Naive thymus-derived CD4-positive, alpha-beta T cell (primary cell): ENCODE results near the gene PITPNM3. TPM values are rescaled to one million over a fixed set of nuclear protein-coding genes. Genes with fewer than 3 reads are reported as not detected.

Experiments used
- ATAC-seq: fragments of 150-1000 bp; cut with Tn5 transposase; 2 replicates; pipeline ENCODE4 v1.10.0; 2021; ENCODE audit warnings: mild to moderate bottlenecking, moderate library complexity
- CTCF ChIA-PET: fragments of 350-600 bp; sonication (Branson Sonifier 250); formaldehyde crosslinking; loops from one replicate; lab custom pipeline; 2021; ENCODE audit warnings: antibody characterized with exemption; lab: Charles Lee
- POLR2A ChIA-PET: fragments of 350-600 bp; sonication (Branson Sonifier 250); formaldehyde crosslinking; loops from one replicate; lab custom pipeline; 2021; ENCODE audit warnings: antibody characterized with exemption, inconsistent platforms; lab: Charles Lee
- DNase-seq, 9 donors: peaks; one replicate each; pipeline versions ENCODE4 v3.0.0 to v3.0.0-alpha.2; 2020 to 2022; ENCODE audit warnings: mixed read lengths in 1 of 9
- H3K27ac ChIP-seq: one replicate; pipeline ENCODE4 v1.7.0; 2013; ENCODE audit warnings: mild to moderate bottlenecking, low read depth, low read length, moderate library complexity
- H3K27me3 ChIP-seq, 2 donors: one replicate each; pipeline ENCODE4 v1.7.0; 2013; ENCODE audit warnings: low read length in 2 of 2, mild to moderate bottlenecking in 2 of 2, moderate library complexity in 2 of 2; ENCODE audit not compliant: control insufficient read depth in 2 of 2, insufficient read depth in 2 of 2
- H3K36me3 ChIP-seq, 3 experiments: 1 replicate in 2 of 3; 2 replicates in 1 of 3; pipeline ENCODE4 v1.7.0; 2013; ENCODE audit warnings: low read length in 3 of 3, mild to moderate bottlenecking in 3 of 3, moderate library complexity in 1 of 3; ENCODE audit not compliant: insufficient read depth in 3 of 3, control insufficient read depth in 2 of 3
- H3K4me1 ChIP-seq, 2 donors: one replicate each; pipeline ENCODE4 v1.7.0; 2013; ENCODE audit warnings: low read length in 2 of 2, mild to moderate bottlenecking in 2 of 2, moderate library complexity in 1 of 2; ENCODE audit not compliant: control insufficient read depth in 2 of 2, insufficient read depth in 2 of 2
- H3K4me3 ChIP-seq: 2 replicates; pipeline ENCODE4 v1.7.0; 2013; ENCODE audit warnings: mild to moderate bottlenecking, low read length
- H3K9me3 ChIP-seq, 3 experiments: 1 replicate in 2 of 3; 2 replicates in 1 of 3; pipeline ENCODE4 v1.7.0; 2013; ENCODE audit warnings: low read length in 3 of 3; ENCODE audit not compliant: control insufficient read depth in 2 of 3
- H3K27ac Mint-ChIP-seq, 9 donors: one replicate each; pipeline ENCODE4 v1.8.0; 2020 to 2022; ENCODE audit warnings: mixed read lengths in 9 of 9, mild to moderate bottlenecking in 8 of 9, moderate library complexity in 5 of 9, inconsistent platforms in 2 of 9
- H3K27me3 Mint-ChIP-seq, 5 donors: one replicate each; pipeline ENCODE4 v1.8.0; 2021 to 2022; ENCODE audit warnings: mixed read lengths in 5 of 5, mild to moderate bottlenecking in 1 of 5
- H3K36me3 Mint-ChIP-seq, 5 donors: one replicate each; pipeline ENCODE4 v1.8.0; 2020 to 2022; ENCODE audit warnings: mixed read lengths in 5 of 5, mild to moderate bottlenecking in 3 of 5, inconsistent platforms in 1 of 5
- H3K4me1 Mint-ChIP-seq, 7 donors: one replicate each; pipeline ENCODE4 v1.8.0; 2020 to 2022; ENCODE audit warnings: mixed read lengths in 7 of 7, mild to moderate bottlenecking in 3 of 7, inconsistent platforms in 1 of 7
- H3K4me3 Mint-ChIP-seq, 10 donors: one replicate each; pipeline ENCODE4 v1.8.0; 2020 to 2022; ENCODE audit warnings: mild to moderate bottlenecking in 10 of 10, mixed read lengths in 10 of 10, moderate library complexity in 6 of 10, inconsistent platforms in 2 of 10
- H3K9me3 Mint-ChIP-seq, 11 donors: one replicate each; pipeline ENCODE4 v1.8.0; 2020 to 2022; ENCODE audit warnings: mixed read lengths in 11 of 11, mild to moderate bottlenecking in 4 of 11, inconsistent platforms in 1 of 11, moderate library complexity in 1 of 11
- intact Hi-C, 2 donors: fragments of 100-400 bp; cut with micrococcal nuclease; formaldehyde crosslinking; loops; one replicate each; pipeline ENCODE4 v1.15.1; 2023
- polyA plus RNA-seq, 2 donors: library from polyadenylated mRNA; unstranded; fragments of 300-500 nt; fragmentation: Illumina TruSeq; gene quantifications; one replicate each; pipeline ENCODE4 v1.2.3, GENCODE V29; 2021
- total RNA-seq, 6 experiments: library from RNA in 5 of 6; stranded (reverse) in 5 of 6; gene quantifications; 1 replicate in 5 of 6; 2 replicates in 1 of 6; pipeline ENCODE4 v1.2.3 and lab custom pipeline; 2021 to 2026

The PITPNM3 gene
- total and polyA plus RNA-seq, 7 experiments from 2014 or later: 0.04 to 0.58 (median 0.50) TPM; not detected in 1

DNA sequence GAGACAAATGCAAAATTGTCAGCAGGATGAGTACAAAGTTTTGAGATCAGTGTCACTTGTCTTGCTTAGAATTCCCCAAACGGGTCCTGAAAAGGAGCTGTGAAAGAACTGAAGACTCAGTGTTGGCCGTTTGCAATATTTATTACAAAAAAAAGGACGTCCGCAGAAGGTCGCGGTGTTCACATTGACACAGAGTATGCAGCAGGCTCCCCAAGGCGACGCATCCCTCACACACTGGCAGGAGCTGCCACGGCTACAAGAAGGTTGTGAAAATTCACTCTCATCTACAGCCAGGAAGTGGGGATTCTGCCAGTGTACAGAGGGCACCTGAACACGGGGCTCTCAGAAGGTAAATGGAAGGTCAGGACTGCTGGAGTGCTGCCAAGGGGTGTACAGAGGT lies 147.6 kb downstream of the PITPNM3 start:
- Mint-ChIP-seq H3K36me3 (no peaks in the 10 kb centered on the region), H3K27me3 (peaks cover 11 to 21% (median 12%) of the 10 kb centered on the region in 5 donors), H3K27ac (no peak overlapping the region), H3K4me1 (no peaks in the 10 kb centered on the region), H3K9me3 (peaks cover 0 to 2% (median 0%) of the 10 kb centered on the region in 11 donors), H3K4me3 (no peak overlapping the region)
- no peak overlapping the region for H3K27ac ChIP-seq
- CTCF ChIA-PET: no interaction called here
- intact Hi-C loops: no loop called here
- H3K4me3 ChIP-seq: no peak overlapping the region
- H3K36me3 ChIP-seq: no peaks in the 10 kb centered on the region
- no peaks in the 10 kb centered on the region for H3K9me3 ChIP-seq
- ATAC-seq: no peak
- POLR2A ChIA-PET: no interaction called here
- H3K4me1 ChIP-seq: no peaks in the 10 kb centered on the region
- no peak for DNase-seq
- no peaks in the 10 kb centered on the region for H3K27me3 ChIP-seq

DNA sequence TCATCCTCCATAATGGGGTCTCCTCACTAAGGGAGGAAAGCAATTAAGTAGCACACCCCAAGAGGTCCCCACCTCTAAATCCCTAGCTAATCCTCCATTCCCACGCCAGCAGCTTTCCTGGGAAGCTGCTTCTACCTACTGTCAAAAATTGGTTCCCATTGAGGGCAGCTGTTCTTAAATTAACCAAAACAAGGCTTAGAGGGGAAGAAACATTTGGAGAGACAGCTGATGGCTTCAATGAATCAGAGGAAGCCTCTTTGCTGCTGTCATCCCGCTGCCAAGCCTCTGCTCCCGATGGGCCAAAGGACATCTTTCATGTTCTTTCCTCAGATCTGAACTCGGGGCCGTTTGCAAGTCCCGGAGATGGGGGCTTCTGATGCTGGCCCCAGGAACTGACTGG lies 148.1 kb downstream of the PITPNM3 start:
- Histone ChIP-seq H3K36me3 (no peaks in the 10 kb centered on the region), H3K27me3 (no peaks in the 10 kb centered on the region), H3K9me3 (no peaks in the 10 kb centered on the region), H3K4me1 (no peaks in the 10 kb centered on the region), H3K27ac (no peak overlapping the region), H3K4me3 (no peak overlapping the region)
- ATAC-seq (no peak), DNase-seq (no peak)
- H3K4me3 Mint-ChIP-seq: no peak overlapping the region
- peaks cover 0 to 2% (median 0%) of the 10 kb centered on the region in 11 donors for H3K9me3 Mint-ChIP-seq
- H3K27ac Mint-ChIP-seq: no peak overlapping the region
- H3K4me1 Mint-ChIP-seq: no peaks in the 10 kb centered on the region
- ChIA-PET CTCF (no interaction called here), POLR2A (no interaction called here)
- H3K27me3 Mint-ChIP-seq: peaks cover 10 to 24% (median 16%) of the 10 kb centered on the region in 5 donors
- intact Hi-C loops: no loop called here
- H3K36me3 Mint-ChIP-seq: no peaks in the 10 kb centered on the region

DNA sequence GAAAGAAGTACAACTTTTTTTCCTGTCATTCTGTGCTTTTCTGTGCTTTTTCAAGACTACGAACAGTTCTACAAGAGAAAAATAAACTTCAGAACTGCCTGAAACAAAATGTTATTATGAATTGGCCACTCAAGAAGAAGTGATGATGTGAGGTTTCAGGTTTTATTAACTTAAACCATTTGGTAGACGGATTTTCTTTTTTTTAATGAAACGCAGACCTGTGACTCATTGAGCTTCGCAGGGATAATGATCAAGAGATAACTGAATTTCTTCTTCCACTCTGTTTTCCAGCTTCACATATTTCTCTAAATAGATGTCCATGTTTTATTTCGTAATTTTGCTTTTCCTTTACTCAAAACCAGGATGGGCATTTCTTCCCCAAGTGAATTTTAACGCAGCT lies 154.1 kb downstream of the PITPNM3 start:
- ChIA-PET CTCF (no interaction called here), POLR2A (no interaction called here)
- intact Hi-C loops: no loop called here
- Histone ChIP-seq H3K27ac (no peak overlapping the region), H3K27me3 (no peaks in the 10 kb centered on the region), H3K36me3 (no peaks in the 10 kb centered on the region), H3K4me1 (no peaks in the 10 kb centered on the region), H3K4me3 (no peak overlapping the region), H3K9me3 (no peaks in the 10 kb centered on the region)
- H3K4me3 Mint-ChIP-seq: no peak overlapping the region
- no peak for DNase-seq
- no peaks in the 10 kb centered on the region for H3K4me1 Mint-ChIP-seq
- no peak overlapping the region for H3K27ac Mint-ChIP-seq
- no peak for ATAC-seq
- H3K36me3 Mint-ChIP-seq: peaks cover 0 to 3% (median 0%) of the 10 kb centered on the region in 5 donors
- peaks cover 11 to 21% (median 17%) of the 10 kb centered on the region in 5 donors for H3K27me3 Mint-ChIP-seq
- H3K9me3 Mint-ChIP-seq: peaks cover 0 to 10% (median 5%) of the 10 kb centered on the region in 11 donors

Other genes starting within 250 kb of the PITPNM3 start
- gene AIPL1, start 121.4 kb downstream of the PITPNM3 start, total RNA-seq: not detected
- gene AIPL1, start 121.4 kb downstream of the PITPNM3 start, polyA plus RNA-seq: not detected
- 10 to 100 TPM in 1 of 5 experiments, under 1 TPM in 1, not detected in 3; 0.49 to 18.6 TPM for gene PIMREG, start 112.1 kb downstream of the PITPNM3 start, total RNA-seq
- gene PIMREG, start 112.1 kb downstream of the PITPNM3 start, polyA plus RNA-seq: under 1 TPM; 0.12 to 0.47 TPM
- gene KIAA0753, start 84.2 kb upstream of the PITPNM3 start, total RNA-seq: 10 to 100 TPM; 12.4 to 18.4 (median 17.9) TPM
- gene KIAA0753, start 84.2 kb upstream of the PITPNM3 start, polyA plus RNA-seq: 1 to 10 TPM; 2.6 to 3.5 TPM
- 10 to 100 TPM; 14.3 to 70.3 (median 18.5) TPM for gene TXNDC17, start 84.5 kb upstream of the PITPNM3 start, total RNA-seq
- 10 to 100 TPM; 65.1 to 89.7 TPM for gene TXNDC17, start 84.5 kb upstream of the PITPNM3 start, polyA plus RNA-seq
- 10 to 100 TPM; 21.4 to 41.2 (median 28.2) TPM for gene MED31, start 95.0 kb upstream of the PITPNM3 start, total RNA-seq
- gene MED31, start 95.0 kb upstream of the PITPNM3 start, polyA plus RNA-seq: 10 to 100 TPM; 24.0 to 26.7 TPM
- 1 to 10 TPM; 1.9 to 6.1 (median 1.9) TPM for gene C17orf100, start 95.2 kb upstream of the PITPNM3 start, total RNA-seq
- 1 to 10 TPM; 6.1 to 9.5 TPM for gene C17orf100, start 95.2 kb upstream of the PITPNM3 start, polyA plus RNA-seq
- not detected for gene SLC13A5, start 156.8 kb upstream of the PITPNM3 start, total RNA-seq
- not detected for gene SLC13A5, start 156.8 kb upstream of the PITPNM3 start, polyA plus RNA-seq
- gene XAF1, start 199.5 kb upstream of the PITPNM3 start, total RNA-seq: 100 to 1,000 TPM in 1 of 5 experiments, 10 to 100 TPM in 4; 36.3 to 475 (median 76.6) TPM
- 10 to 100 TPM; 28.1 to 53.4 TPM for gene XAF1, start 199.5 kb upstream of the PITPNM3 start, polyA plus RNA-seq
- gene FBXO39, start 219.7 kb upstream of the PITPNM3 start, total RNA-seq: 1 to 10 TPM in 1 of 5 experiments, under 1 TPM in 4; 0.30 to 7.4 (median 0.66) TPM
- gene FBXO39, start 219.7 kb upstream of the PITPNM3 start, polyA plus RNA-seq: under 1 TPM; 0.27 to 0.38 TPM